CD4-positive, alpha-beta memory T cell (primary cell): ENCODE measurements around the gene KLHDC7A. TPM values are rescaled to one million over a fixed set of nuclear protein-coding genes. Genes with fewer than 3 reads are reported as not detected.

Experiments used
- CTCF ChIA-PET: fragments of 350-600 bp; sonication (Branson Sonifier 250); formaldehyde crosslinking; loops from one replicate; lab custom pipeline; 2021; ENCODE audit warnings: inconsistent platforms; ENCODE audit not compliant: partially characterized antibody; lab: Charles Lee
- POLR2A ChIA-PET: fragments of 350-600 bp; sonication (Branson Sonifier 250); formaldehyde crosslinking; loops from one replicate; lab custom pipeline; 2021; ENCODE audit not compliant: partially characterized antibody; lab: Charles Lee
- DNase-seq, 5 donors: peaks; one replicate each; pipeline versions ENCODE4 v3.0.0 to v3.0.0-alpha.2; 2020 to 2022; ENCODE audit warnings: mixed read lengths in 1 of 5
- H3K27ac ChIP-seq: one replicate; pipeline ENCODE4 v1.7.0; 2013; ENCODE audit warnings: low read depth, low read length
- H3K27me3 ChIP-seq: 2 replicates; pipeline ENCODE4 v1.7.0; 2013; ENCODE audit warnings: mild to moderate bottlenecking, low read length, moderate library complexity; ENCODE audit not compliant: insufficient read depth
- H3K36me3 ChIP-seq: 2 replicates; pipeline ENCODE4 v1.7.0; 2013; ENCODE audit warnings: mild to moderate bottlenecking, low read length, moderate library complexity; ENCODE audit not compliant: insufficient read depth
- H3K4me1 ChIP-seq: 2 replicates; pipeline ENCODE4 v1.7.0; 2013; ENCODE audit warnings: mild to moderate bottlenecking, low read length, moderate library complexity; ENCODE audit not compliant: insufficient read depth
- H3K4me3 ChIP-seq, 2 donors: one replicate each; pipeline ENCODE4 v1.7.0; 2013; ENCODE audit warnings: low read length in 2 of 2, mild to moderate bottlenecking in 1 of 2
- H3K9me3 ChIP-seq, 2 donors: one replicate each; pipeline ENCODE4 v1.7.0; 2013; ENCODE audit warnings: low read length in 2 of 2, control low read depth in 1 of 2; ENCODE audit not compliant: control insufficient read depth in 1 of 2
- H3K27ac Mint-ChIP-seq, 7 donors: one replicate each; pipeline ENCODE4 v1.8.0; 2020 to 2021; ENCODE audit warnings: mixed read lengths in 7 of 7, mild to moderate bottlenecking in 6 of 7, inconsistent platforms in 3 of 7, moderate library complexity in 3 of 7
- H3K27me3 Mint-ChIP-seq, 2 donors: one replicate each; pipeline ENCODE4 v1.8.0; 2020 to 2021; ENCODE audit warnings: mixed read lengths in 2 of 2
- H3K36me3 Mint-ChIP-seq, 2 donors: one replicate each; pipeline ENCODE4 v1.8.0; 2020 to 2021; ENCODE audit warnings: mixed read lengths in 2 of 2, inconsistent platforms in 1 of 2, mild to moderate bottlenecking in 1 of 2
- H3K4me1 Mint-ChIP-seq, 4 donors: one replicate each; pipeline ENCODE4 v1.8.0; 2020 to 2021; ENCODE audit warnings: mixed read lengths in 4 of 4, mild to moderate bottlenecking in 1 of 4
- H3K4me3 Mint-ChIP-seq, 8 donors: one replicate each; pipeline ENCODE4 v1.8.0; 2020 to 2021; ENCODE audit warnings: mixed read lengths in 8 of 8, mild to moderate bottlenecking in 7 of 8, moderate library complexity in 6 of 8, inconsistent platforms in 3 of 8
- H3K9me3 Mint-ChIP-seq, 8 donors: one replicate each; pipeline ENCODE4 v1.8.0; 2020 to 2021; ENCODE audit warnings: mixed read lengths in 8 of 8, mild to moderate bottlenecking in 5 of 8, inconsistent platforms in 3 of 8, moderate library complexity in 1 of 8
- intact Hi-C: fragments of 100-400 bp; cut with micrococcal nuclease; formaldehyde crosslinking; loops from one replicate; pipeline ENCODE4 v1.15.1; 2023
- polyA plus RNA-seq, 2 donors: library from polyadenylated mRNA; unstranded; fragments of 300-500 nt; fragmentation: Illumina TruSeq; gene quantifications; one replicate each; pipeline ENCODE4 v1.2.3, GENCODE V29; 2021
- total RNA-seq, 2 experiments: library from RNA; stranded (reverse); gene quantifications; one replicate each; pipeline ENCODE4 v1.2.3, GENCODE V29; 2021

Gene KLHDC7A
- total and polyA plus RNA-seq, 4 experiments from 2014 or later: not detected

- H3K9me3 ChIP-seq: no peaks in the 10 kb centered on the region
- ChIA-PET CTCF (no interaction called here), POLR2A (no interaction called here)
- Mint-ChIP-seq H3K4me1 (peaks cover 0 to 2% (median under 1%) of the 10 kb centered on the region in 4 donors), H3K9me3 (peaks cover 0 to 2% (median 0%) of the 10 kb centered on the region in 8 donors), H3K27me3 (peaks cover 5 to 19% of the 10 kb centered on the region in 2 donors), H3K4me3 (no peak overlapping the region), H3K36me3 (no peaks in the 10 kb centered on the region), H3K27ac (no peak overlapping the region)
- H3K27ac ChIP-seq: no peak overlapping the region
- intact Hi-C loops: no loop called here
- H3K4me1 ChIP-seq: no peaks in the 10 kb centered on the region
- no peaks in the 10 kb centered on the region for H3K36me3 ChIP-seq
- no peak for DNase-seq
- no peak overlapping the region for H3K4me3 ChIP-seq
- H3K27me3 ChIP-seq: no peaks in the 10 kb centered on the region
Measured at GRCh38 chr1:18474559-18475175, 6.1 kb upstream of the KLHDC7A start.

GRCh38 chr1:18475234-18475905, 5.4 kb upstream of the KLHDC7A start:
- Histone ChIP-seq H3K4me3 (no peak overlapping the region), H3K27me3 (no peaks in the 10 kb centered on the region), H3K4me1 (no peaks in the 10 kb centered on the region), H3K36me3 (no peaks in the 10 kb centered on the region), H3K27ac (no peak overlapping the region), H3K9me3 (no peaks in the 10 kb centered on the region)
- no peaks in the 10 kb centered on the region for H3K36me3 Mint-ChIP-seq
- peaks cover 7 to 19% of the 10 kb centered on the region in 2 donors for H3K27me3 Mint-ChIP-seq
- CTCF ChIA-PET: no interaction called here
- H3K4me3 Mint-ChIP-seq: no peak overlapping the region
- POLR2A ChIA-PET: no interaction called here
- H3K4me1 Mint-ChIP-seq: peaks cover 0 to 4% (median under 1%) of the 10 kb centered on the region in 4 donors
- intact Hi-C loops: no loop called here
- no peak overlapping the region for H3K27ac Mint-ChIP-seq
- no peak for DNase-seq
- peaks cover 0 to 2% (median 0%) of the 10 kb centered on the region in 8 donors for H3K9me3 Mint-ChIP-seq

GRCh38 chr1:18479454-18479853, 1.3 kb upstream of the KLHDC7A start:
- Histone ChIP-seq H3K9me3 (no peaks in the 10 kb centered on the region), H3K36me3 (no peaks in the 10 kb centered on the region), H3K27me3 (no peaks in the 10 kb centered on the region), H3K4me1 (no peaks in the 10 kb centered on the region), H3K4me3 (no peak overlapping the region), H3K27ac (no peak overlapping the region)
- no peak for DNase-seq
- H3K4me1 Mint-ChIP-seq: peaks cover 0 to 4% (median under 1%) of the 10 kb centered on the region in 4 donors
- H3K36me3 Mint-ChIP-seq: no peaks in the 10 kb centered on the region
- peaks cover 7 to 17% of the 10 kb centered on the region in 2 donors for H3K27me3 Mint-ChIP-seq
- peaks cover 0 to 2% (median 0%) of the 10 kb centered on the region in 8 donors for H3K9me3 Mint-ChIP-seq
- ChIA-PET POLR2A (no interaction called here), CTCF (no interaction called here)
- no peak overlapping the region for H3K27ac Mint-ChIP-seq
- no peak overlapping the region for H3K4me3 Mint-ChIP-seq
- intact Hi-C loops: no loop called here

- intact Hi-C loops: no loop called here
- no peaks in the 10 kb centered on the region for H3K36me3 ChIP-seq
- CTCF ChIA-PET: no interaction called here
- no peak overlapping the region for H3K27ac ChIP-seq
- no peaks in the 10 kb centered on the region for H3K9me3 ChIP-seq
- H3K9me3 Mint-ChIP-seq: peaks cover 0 to 1% (median 0%) of the 10 kb centered on the region in 8 donors
- peaks cover 0 to 4% (median under 1%) of the 10 kb centered on the region in 4 donors for H3K4me1 Mint-ChIP-seq
- H3K4me3 ChIP-seq: no peak overlapping the region
- no peaks in the 10 kb centered on the region for H3K4me1 ChIP-seq
- POLR2A ChIA-PET: no interaction called here
- H3K4me3 Mint-ChIP-seq: no peak overlapping the region
- no peak overlapping the region for H3K27ac Mint-ChIP-seq
- H3K27me3 Mint-ChIP-seq: peaks cover 12 to 13% of the 10 kb centered on the region in 2 donors
- H3K27me3 ChIP-seq: no peaks in the 10 kb centered on the region
- no peak for DNase-seq
- no peaks in the 10 kb centered on the region for H3K36me3 Mint-ChIP-seq
Measured at GRCh38 chr1:18481190-18481920, 625 bp downstream of the KLHDC7A start.

- no peak for DNase-seq
- H3K36me3 ChIP-seq: no peaks in the 10 kb centered on the region
- Mint-ChIP-seq H3K36me3 (no peaks in the 10 kb centered on the region), H3K4me1 (peaks cover 0 to 4% (median under 1%) of the 10 kb centered on the region in 4 donors), H3K27me3 (peaks cover 7 to 15% of the 10 kb centered on the region in 2 donors), H3K27ac (no peak overlapping the region), H3K9me3 (no peaks in the 10 kb centered on the region), H3K4me3 (no peak overlapping the region)
- ChIA-PET CTCF (no interaction called here), POLR2A (no interaction called here)
- H3K4me3 ChIP-seq: no peak overlapping the region
- intact Hi-C loops: no loop called here
- H3K9me3 ChIP-seq: no peaks in the 10 kb centered on the region
- H3K27ac ChIP-seq: no peak overlapping the region
- no peaks in the 10 kb centered on the region for H3K4me1 ChIP-seq
- H3K27me3 ChIP-seq: no peaks in the 10 kb centered on the region
Measured at GRCh38 chr1:18481921-18482701, 1.4 kb downstream of the KLHDC7A start.

GRCh38 chr1:18482721-18483425, 2.1 kb downstream of the KLHDC7A start:
- Histone ChIP-seq H3K27me3 (no peaks in the 10 kb centered on the region), H3K4me3 (no peak overlapping the region), H3K27ac (no peak overlapping the region), H3K9me3 (no peaks in the 10 kb centered on the region), H3K36me3 (no peaks in the 10 kb centered on the region), H3K4me1 (no peaks in the 10 kb centered on the region)
- Mint-ChIP-seq H3K27me3 (peaks cover 9 to 16% of the 10 kb centered on the region in 2 donors), H3K36me3 (no peaks in the 10 kb centered on the region), H3K27ac (no peak overlapping the region), H3K4me1 (peaks cover 0 to 4% (median under 1%) of the 10 kb centered on the region in 4 donors), H3K4me3 (no peak overlapping the region), H3K9me3 (no peaks in the 10 kb centered on the region)
- CTCF ChIA-PET: no interaction called here
- no peak for DNase-seq
- intact Hi-C loops: no loop called here
- POLR2A ChIA-PET: no interaction called here
